ENCODE data around the gene ANKRD13C. TPM values are rescaled to one million over a fixed set of nuclear protein-coding genes. Genes with fewer than 3 reads are reported as not detected.

Gene ANKRD13C
- total RNA-seq, 2 donors from 2014 or later, result 22.6 to 25.2 TPM

- no peak overlapping the region for H3K9ac ChIP-seq (ENCODE audit: extremely low read depth, low read length, poor library complexity, severe bottlenecking)
- H3K36me3 ChIP-seq (ENCODE audit: control insufficient read depth, insufficient read depth, low read length), result no peaks in the 10 kb centered on the region
- Mint-ChIP-seq H3K9me3 (no peaks in the 10 kb centered on the region), H3K4me1 (no peaks in the 10 kb centered on the region), H3K27ac (no peak overlapping the region), H3K27me3 (ENCODE audit: insufficient read depth) (no peaks in the 10 kb centered on the region), H3K36me3 (ENCODE audit: low read depth) (peaks cover 1% of the 10 kb centered on the region), H3K4me3 (no peak overlapping the region)
- no peak for DNase-seq
- H3K27ac ChIP-seq (ENCODE audit: low read depth, low read length), result no peak overlapping the region
- TF ChIP-seq CTCF (conservative IDR thresholded peaks at IDR 0.05), result no peak
- WGBS, 2 experiments (ENCODE audit: insufficient coverage in 1 of 2, insufficient read length in 1 of 2), result 86 to 88% methylated on average over 2 of the region's 2 CpGs
- H3K4me1 ChIP-seq (ENCODE audit: control insufficient read depth, insufficient read depth, low read length), result no peaks in the 10 kb centered on the region
- H3K27me3 ChIP-seq (ENCODE audit: control insufficient read depth, insufficient read depth, low read length, poor library complexity, severe bottlenecking), result no peaks in the 10 kb centered on the region
- no peak overlapping the region for H3K4me3 ChIP-seq (ENCODE audit: low read length)
- no peaks in the 10 kb centered on the region for H3K9me3 ChIP-seq (ENCODE audit: control insufficient read depth, low read length)
Observed at GRCh38 chr1:70396607-70397006, 42.1 kb upstream of the ANKRD13C start.

- H3K27me3 ChIP-seq (ENCODE audit: control insufficient read depth, insufficient read depth, low read length, poor library complexity, severe bottlenecking), result no peaks in the 10 kb centered on the region
- DNase-seq, result no peak
- Mint-ChIP-seq H3K36me3 (ENCODE audit: low read depth) (peaks cover 1% of the 10 kb centered on the region), H3K4me3 (no peak overlapping the region), H3K27me3 (ENCODE audit: insufficient read depth) (no peaks in the 10 kb centered on the region), H3K9me3 (no peaks in the 10 kb centered on the region), H3K4me1 (no peaks in the 10 kb centered on the region), H3K27ac (no peak overlapping the region)
- no peak overlapping the region for H3K9ac ChIP-seq (ENCODE audit: extremely low read depth, low read length, poor library complexity, severe bottlenecking)
- H3K4me3 ChIP-seq (ENCODE audit: low read length), result no peak overlapping the region
- no peak overlapping the region for H3K27ac ChIP-seq (ENCODE audit: low read depth, low read length)
- H3K36me3 ChIP-seq (ENCODE audit: control insufficient read depth, insufficient read depth, low read length), result no peaks in the 10 kb centered on the region
- H3K4me1 ChIP-seq (ENCODE audit: control insufficient read depth, insufficient read depth, low read length), result no peaks in the 10 kb centered on the region
- no peak for TF ChIP-seq CTCF (conservative IDR thresholded peaks at IDR 0.05)
- no peaks in the 10 kb centered on the region for H3K9me3 ChIP-seq (ENCODE audit: control insufficient read depth, low read length)
Observed at GRCh38 chr1:70392626-70393025, 38.1 kb upstream of the ANKRD13C start.

GRCh38 chr1:70387507-70387906, 33.0 kb upstream of the ANKRD13C start:
- H3K36me3 Mint-ChIP-seq (ENCODE audit: low read depth), result no peaks in the 10 kb centered on the region
- no peaks in the 10 kb centered on the region for H3K4me1 ChIP-seq (ENCODE audit: control insufficient read depth, insufficient read depth, low read length)
- no peaks in the 10 kb centered on the region for H3K27me3 Mint-ChIP-seq (ENCODE audit: insufficient read depth)
- H3K36me3 ChIP-seq (ENCODE audit: control insufficient read depth, insufficient read depth, low read length), result no peaks in the 10 kb centered on the region
- H3K9me3 ChIP-seq (ENCODE audit: control insufficient read depth, low read length), result no peaks in the 10 kb centered on the region
- no peak for DNase-seq
- no peak overlapping the region for H3K27ac ChIP-seq (ENCODE audit: low read depth, low read length)
- no peaks in the 10 kb centered on the region for H3K9me3 Mint-ChIP-seq
- H3K4me3 ChIP-seq (ENCODE audit: low read length), result no peak overlapping the region
- no peak overlapping the region for H3K27ac Mint-ChIP-seq
- TF ChIP-seq CTCF (conservative IDR thresholded peaks at IDR 0.05), result no peak
- no peak overlapping the region for H3K9ac ChIP-seq (ENCODE audit: extremely low read depth, low read length, poor library complexity, severe bottlenecking)
- H3K27me3 ChIP-seq (ENCODE audit: control insufficient read depth, insufficient read depth, low read length, poor library complexity, severe bottlenecking), result no peaks in the 10 kb centered on the region
- 89 to 93% methylated on average over 5 of the region's 5 CpGs for WGBS, 2 experiments (ENCODE audit: insufficient coverage in 1 of 2, insufficient read length in 1 of 2)
- H3K4me3 Mint-ChIP-seq, result no peak overlapping the region
- peaks cover 3% of the 10 kb centered on the region for H3K4me1 Mint-ChIP-seq

All from endodermal cell (in vitro differentiated cells).